ENCODE measurements around the gene GAA.

Gene GAA

GRCh38 chr17:80119271-80119791 lies 17.9 kb downstream of the GAA start:
- no peak overlapping the region for H3K4me3 ChIP-seq (ENCODE audit: low read depth, low read length)
- no peak for TF ChIP-seq CTCF (IDR thresholded peaks at IDR 0.05; ENCODE audit: low read depth, low read length)

- no peak for TF ChIP-seq CTCF (IDR thresholded peaks at IDR 0.05; ENCODE audit: low read depth, low read length)
- no peak overlapping the region for H3K4me3 ChIP-seq (ENCODE audit: low read depth, low read length)
Measured at GRCh38 chr17:80119839-80120238, 18.5 kb downstream of the GAA start.

GRCh38 chr17:80122026-80122575 lies 20.7 kb downstream of the GAA start:
- no peak overlapping the region for H3K4me3 ChIP-seq (ENCODE audit: low read depth, low read length)
- TF ChIP-seq CTCF (IDR thresholded peaks at IDR 0.05; ENCODE audit: low read depth, low read length), result no peak

GRCh38 chr17:80122926-80123505 lies 21.6 kb downstream of the GAA start:
- no peak overlapping the region for H3K4me3 ChIP-seq (ENCODE audit: low read depth, low read length)
- no peak for TF ChIP-seq CTCF (IDR thresholded peaks at IDR 0.05; ENCODE audit: low read depth, low read length)

GRCh38 chr17:80123791-80124190 lies 22.4 kb downstream of the GAA start:
- no peak overlapping the region for H3K4me3 ChIP-seq (ENCODE audit: low read depth, low read length)
- no peak for TF ChIP-seq CTCF (IDR thresholded peaks at IDR 0.05; ENCODE audit: low read depth, low read length)

- peak; percentile 33 for TF ChIP-seq CTCF (IDR thresholded peaks at IDR 0.05; ENCODE audit: low read depth, low read length)
- H3K4me3 ChIP-seq (ENCODE audit: low read depth, low read length), result no peak overlapping the region
Measured at GRCh38 chr17:80124351-80124981, 23.1 kb downstream of the GAA start.

Data from WI38 (cell line).